Fibroblast of the aortic adventitia (primary cell): ENCODE results near the gene EZH1. TPM values are rescaled to one million over a fixed set of nuclear protein-coding genes. Genes with fewer than 3 reads are reported as not detected.
"Not testable (repeated sequence)": the region's sequence is repeated elsewhere in the genome, so short reads cannot be mapped to it uniquely, and the experiment has no call there.

Experiments
- DNase-seq: peaks from one replicate; pipeline ENCODE4 v3.0.0-alpha.2; 2010; ENCODE audit warnings: low read depth
- H3K4me3 ChIP-seq: 2 replicates; pipeline ENCODE4 v1.5.1; 2011; ENCODE audit warnings: low read depth, mild to moderate bottlenecking, control low read depth, low read length, moderate library complexity
- CTCF ChIP-seq: IDR thresholded peaks from 2 replicates; pipeline ENCODE4 v1.5.1; 2011; ENCODE audit warnings: mild to moderate bottlenecking, low read length, control low read depth, inconsistent platforms; ENCODE audit not compliant: insufficient read depth
- total RNA-seq: library from RNA; depleted of rRNA; stranded (reverse); fragments of >200 nt; gene quantifications from 2 replicates; pipeline ENCODE4 v1.2.3, GENCODE V29; 2012; ENCODE audit warnings: low replicate concordance

Gene EZH1
- total RNA-seq, 1 donor = 31.4 TPM

DNA sequence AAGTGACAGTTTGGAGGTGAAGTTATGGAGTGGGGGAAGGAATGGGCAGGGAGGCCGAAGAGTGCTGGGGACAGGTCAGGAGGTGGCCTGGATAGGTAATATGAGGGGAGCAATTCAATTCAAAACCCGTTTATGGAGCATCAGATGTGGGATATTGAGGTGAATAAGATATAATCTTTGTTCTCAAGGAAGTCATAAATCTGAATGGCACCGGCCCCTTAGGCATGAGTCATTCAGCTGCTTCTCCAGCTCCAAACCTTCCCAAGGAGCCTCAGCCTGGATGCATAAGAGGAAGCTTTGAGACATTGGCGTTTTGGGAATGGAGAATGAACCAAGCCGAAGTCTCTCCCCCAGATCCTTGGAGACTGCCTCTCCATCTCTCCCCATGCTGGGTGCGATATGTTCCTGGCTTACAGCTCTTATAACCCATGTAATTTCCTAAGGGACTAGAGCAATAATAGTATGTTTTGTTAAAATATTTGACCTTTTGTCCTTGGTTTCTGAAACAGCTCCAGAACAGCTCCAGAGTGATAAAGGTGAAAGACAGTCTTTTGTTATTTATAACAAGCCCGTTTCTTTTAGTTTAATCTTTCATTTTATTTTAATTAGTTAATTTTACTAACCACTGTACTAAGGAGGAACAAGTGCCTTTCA is 84.0 kb downstream of the EZH1 start:
- H3K4me3 ChIP-seq = peak overlapping the region; percentile 41
- peak; percentile 64 for DNase-seq
- TF ChIP-seq CTCF = no peak

GRCh38 chr17:42659932-42660274 is 84.9 kb downstream of the EZH1 start:
- not testable (repeated sequence) for DNase-seq
- peak overlapping the region; percentile 77 for H3K4me3 ChIP-seq

GRCh38 chr17:42659079-42659931 is 85.5 kb downstream of the EZH1 start, which contains the start of gene TUBG2:
Gene TUBG2, plus strand, starts transcription at chr17:42659284. Its CDS starts 220 bp downstream, at chr17:42659504.
- TF ChIP-seq CTCF = no peak
- DNase-seq = peak; percentile 89
- H3K4me3 ChIP-seq = peak within 1 kb of the TSS; percentile 77

DNA sequence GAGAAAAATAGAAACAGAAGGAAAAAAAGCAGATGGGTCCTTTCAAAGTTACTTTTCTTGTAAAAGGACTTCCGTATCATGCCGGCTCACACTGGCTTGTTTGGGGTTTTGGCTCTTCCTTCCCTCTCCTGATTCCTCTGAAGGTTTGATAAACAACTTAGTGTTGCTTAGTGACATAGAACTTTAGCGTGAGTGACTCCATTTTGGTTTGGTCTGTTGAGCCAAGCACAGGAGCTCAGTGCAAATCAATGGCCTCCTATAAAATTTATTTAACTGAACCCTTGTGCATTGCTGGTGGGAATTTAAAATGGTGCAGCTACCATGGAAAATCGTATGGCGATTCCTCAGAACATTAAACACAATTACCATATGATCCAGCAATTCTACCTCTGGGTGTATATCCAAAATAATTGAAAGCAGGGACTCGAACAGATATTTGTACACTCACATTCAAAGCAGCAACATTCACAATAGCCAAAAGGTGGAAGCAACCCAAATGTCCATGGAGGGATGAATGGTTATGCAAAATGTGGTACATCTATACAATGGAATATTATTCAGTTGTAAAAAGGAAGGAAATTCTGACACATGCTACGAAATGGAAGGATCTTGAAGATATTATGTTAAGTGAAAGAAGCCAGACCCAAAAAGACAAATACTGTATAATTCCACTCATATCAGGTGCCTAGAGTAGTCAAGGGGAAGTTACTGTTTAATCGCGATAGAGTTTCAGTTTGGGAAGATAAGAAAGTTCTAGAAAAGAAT is 86.8 kb downstream of the EZH1 start:
- no peak overlapping the region for H3K4me3 ChIP-seq
- no peak for TF ChIP-seq CTCF
- no peak for DNase-seq

DNA sequence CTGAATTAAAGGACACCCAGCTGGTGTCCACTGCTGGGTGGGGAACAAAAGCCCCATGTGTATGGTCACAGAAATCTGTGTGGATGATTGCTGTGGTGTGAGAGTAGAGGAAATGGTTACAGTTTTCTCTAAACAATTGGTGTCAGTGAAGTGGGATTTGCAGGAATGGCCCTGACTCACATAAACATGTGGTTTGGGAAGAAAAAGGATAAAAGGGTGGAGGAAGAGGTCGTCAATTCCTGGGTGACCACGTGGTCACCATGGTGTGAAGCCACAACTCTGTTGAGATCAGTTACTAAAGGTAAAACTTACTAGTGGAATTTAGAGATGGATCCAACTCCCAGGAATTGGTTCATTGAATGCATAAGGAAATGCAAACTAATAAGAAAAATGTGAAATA is 89.3 kb downstream of the EZH1 start:
- peak; percentile 62 for DNase-seq
- H3K4me3 ChIP-seq = no peak overlapping the region
- TF ChIP-seq CTCF = no peak

DNA sequence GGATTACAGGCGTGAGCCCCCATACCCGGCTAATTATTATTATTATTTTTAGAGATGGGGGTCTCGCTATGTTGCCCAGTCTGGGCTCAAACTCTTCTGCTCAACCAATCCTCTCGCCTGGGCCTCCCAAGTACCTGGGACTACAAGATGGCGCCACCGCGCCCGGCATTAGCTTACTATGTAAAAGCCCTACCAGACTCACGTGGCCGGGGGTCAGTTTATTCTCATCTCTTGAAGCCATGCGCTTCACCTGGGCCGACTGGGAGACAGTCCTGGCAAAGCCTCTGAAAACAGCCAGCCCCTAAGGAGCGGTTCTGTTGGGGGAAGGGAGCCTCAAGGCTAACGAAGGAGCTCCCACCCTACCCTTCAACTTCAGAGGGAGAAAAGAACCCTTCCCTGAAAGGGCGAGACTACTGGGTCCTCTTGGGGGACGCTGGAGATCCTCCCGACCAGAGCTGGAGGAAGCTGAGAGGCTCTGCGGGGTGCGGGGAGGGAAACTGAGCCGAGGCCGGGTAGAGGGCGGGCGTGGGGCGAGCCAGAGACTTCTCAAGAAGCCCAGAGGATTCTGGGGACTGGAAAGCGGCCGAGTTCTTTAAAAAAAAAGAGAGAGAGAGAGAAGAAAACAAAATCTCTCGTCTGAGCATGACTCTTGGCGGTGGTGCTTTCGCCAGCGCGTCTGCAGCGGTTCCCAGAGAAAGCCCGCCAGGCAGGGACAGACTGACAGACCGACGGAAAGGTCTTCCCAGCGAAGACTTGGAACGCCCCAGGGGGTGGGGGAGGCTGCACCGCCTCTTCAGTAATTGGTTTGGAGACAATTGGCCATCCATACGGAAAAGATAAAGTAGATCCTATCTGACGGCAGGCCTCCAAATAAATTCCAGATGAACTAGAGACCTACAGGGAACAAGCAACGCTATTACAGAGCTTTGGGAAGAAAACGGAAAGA is 91.4 kb downstream of the EZH1 start:
- no peak for TF ChIP-seq CTCF
- peak overlapping the region; percentile 48 for H3K4me3 ChIP-seq
- peak; percentile 88 for DNase-seq
